ENCODE data around the gene CLPTM1. TPM values are rescaled to one million over a fixed set of nuclear protein-coding genes. Genes with fewer than 3 reads are reported as not detected.

The CLPTM1 gene, protein sequence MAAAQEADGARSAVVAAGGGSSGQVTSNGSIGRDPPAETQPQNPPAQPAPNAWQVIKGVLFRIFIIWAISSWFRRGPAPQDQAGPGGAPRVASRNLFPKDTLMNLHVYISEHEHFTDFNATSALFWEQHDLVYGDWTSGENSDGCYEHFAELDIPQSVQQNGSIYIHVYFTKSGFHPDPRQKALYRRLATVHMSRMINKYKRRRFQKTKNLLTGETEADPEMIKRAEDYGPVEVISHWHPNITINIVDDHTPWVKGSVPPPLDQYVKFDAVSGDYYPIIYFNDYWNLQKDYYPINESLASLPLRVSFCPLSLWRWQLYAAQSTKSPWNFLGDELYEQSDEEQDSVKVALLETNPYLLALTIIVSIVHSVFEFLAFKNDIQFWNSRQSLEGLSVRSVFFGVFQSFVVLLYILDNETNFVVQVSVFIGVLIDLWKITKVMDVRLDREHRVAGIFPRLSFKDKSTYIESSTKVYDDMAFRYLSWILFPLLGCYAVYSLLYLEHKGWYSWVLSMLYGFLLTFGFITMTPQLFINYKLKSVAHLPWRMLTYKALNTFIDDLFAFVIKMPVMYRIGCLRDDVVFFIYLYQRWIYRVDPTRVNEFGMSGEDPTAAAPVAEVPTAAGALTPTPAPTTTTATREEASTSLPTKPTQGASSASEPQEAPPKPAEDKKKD
- 97.6 TPM for polyA plus RNA-seq (2013, experiment 1 of 2)
- polyA plus RNA-seq (2013, experiment 2 of 2), result 93.9 TPM

DNA sequence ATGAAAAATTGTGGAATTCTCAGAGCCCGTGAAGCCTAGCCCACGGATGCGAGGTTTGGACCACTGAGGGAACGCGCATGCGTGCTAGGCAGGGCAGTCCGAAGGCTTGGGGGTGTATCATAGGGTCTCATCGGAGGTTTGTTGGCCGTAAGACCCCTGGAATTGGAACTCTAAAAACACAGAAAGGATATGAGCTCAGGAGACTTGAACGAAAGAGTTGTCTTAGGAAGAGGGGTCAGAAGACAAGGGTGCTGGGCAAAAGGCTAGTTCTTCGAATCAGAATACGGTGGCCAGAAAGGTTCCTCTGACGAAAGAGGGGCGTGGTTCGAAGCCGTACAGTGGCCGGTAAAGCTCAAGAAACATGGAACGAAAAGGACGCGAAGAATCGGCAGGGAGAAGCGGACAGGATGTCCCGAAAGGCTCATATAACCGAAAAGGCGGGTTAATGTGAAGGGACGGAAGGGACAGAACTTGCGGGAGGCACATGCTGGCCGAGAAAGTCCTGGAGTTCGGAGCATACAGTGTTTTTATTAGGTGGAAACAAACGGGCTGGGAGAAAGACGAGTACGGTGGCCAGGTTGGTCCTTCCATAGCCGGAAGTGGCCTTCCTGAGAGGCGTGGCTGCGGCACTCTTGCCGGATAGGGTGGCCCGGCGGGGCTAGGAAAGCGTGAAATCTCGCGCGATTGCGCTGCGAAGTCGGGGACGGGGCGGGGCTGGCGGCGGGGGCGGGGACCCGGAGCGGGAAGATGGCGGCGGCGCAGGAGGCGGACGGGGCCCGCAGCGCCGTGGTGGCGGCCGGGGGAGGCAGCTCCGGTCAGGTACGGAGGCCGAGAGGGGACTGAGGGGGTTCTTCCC is at the start of gene CLPTM1:
Gene CLPTM1, plus strand, starts transcription at position 732 of the 856 bp plus-strand sequence. Its CDS starts 16 bp downstream, at position 748.
- Histone ChIP-seq H3K27me3 (ENCODE audit: control insufficient read depth in 1 of 2, insufficient read depth in 1 of 2, low read length in 2 of 2) (no peaks in the 10 kb centered on the region), H3K14ac (ENCODE audit: low read length in 2 of 2) (peak within 1 kb of the TSS in 1 of 2 experiments; percentile 82), H3K36me3 (ENCODE audit: control insufficient read depth in 1 of 2, insufficient read depth in 2 of 2, low read depth in 1 of 2, low read length in 2 of 2) (peaks cover 8 to 19% of the 10 kb centered on the region in 2 experiments), H2BK120ac (ENCODE audit: low read depth, low read length) (peak within 1 kb of the TSS; percentile 90), H3K4ac (ENCODE audit: low read depth in 1 of 2, low read length in 2 of 2) (peak within 1 kb of the TSS; percentile 76 to 86), H3K18ac (ENCODE audit: low read depth in 1 of 2, low read length in 2 of 2) (peak within 1 kb of the TSS; percentile 92 to 97), H3K79me1 (replicated peaks; ENCODE audit: low read length, poor library complexity, severe bottlenecking) (peaks cover 10% of the 10 kb centered on the region), H4K8ac (ENCODE audit: low read length) (peak within 1 kb of the TSS; percentile 99), H3K23ac (ENCODE audit: low read length in 2 of 2) (peak within 1 kb of the TSS; percentile 15 to 65), H4K91ac (ENCODE audit: low read length) (peak within 1 kb of the TSS; percentile 94), H3K4me2 (ENCODE audit: low read length, poor library complexity, severe bottlenecking) (peak within 1 kb of the TSS; percentile 94), H3K9ac (ENCODE audit: low read length) (peak within 1 kb of the TSS; percentile 94), H3K27ac (ENCODE audit: low read length, poor library complexity, severe bottlenecking) (peak within 1 kb of the TSS; percentile 98), H3K9me3 (ENCODE audit: control insufficient read depth, low read length) (no peaks in the 10 kb centered on the region), H2BK15ac (ENCODE audit: low read depth, poor library complexity, severe bottlenecking) (peak within 1 kb of the TSS; percentile 91), H2BK5ac (ENCODE audit: low read depth, low read length, poor library complexity, severe bottlenecking) (peak within 1 kb of the TSS; percentile 71), H2AK5ac (ENCODE audit: low read length, severe bottlenecking) (peak within 1 kb of the TSS; percentile 33), H2AFZ (ENCODE audit: low read depth, low read length) (peak within 1 kb of the TSS; percentile 83), H3K4me1 (ENCODE audit: control insufficient read depth, insufficient read depth, low read depth, low read length) (peaks cover 16% of the 10 kb centered on the region), H2BK12ac (ENCODE audit: low read length in 2 of 2) (no peak within 1 kb of the TSS), H3K4me3 (ENCODE audit: insufficient read depth in 1 of 2, low read depth in 1 of 2, low read length in 2 of 2) (peak within 1 kb of the TSS; percentile 92 to 97)
- 1% methylated on average over 50 of the region's 65 CpGs for WGBS
- DNase-seq, result peak; percentile 98

DNA sequence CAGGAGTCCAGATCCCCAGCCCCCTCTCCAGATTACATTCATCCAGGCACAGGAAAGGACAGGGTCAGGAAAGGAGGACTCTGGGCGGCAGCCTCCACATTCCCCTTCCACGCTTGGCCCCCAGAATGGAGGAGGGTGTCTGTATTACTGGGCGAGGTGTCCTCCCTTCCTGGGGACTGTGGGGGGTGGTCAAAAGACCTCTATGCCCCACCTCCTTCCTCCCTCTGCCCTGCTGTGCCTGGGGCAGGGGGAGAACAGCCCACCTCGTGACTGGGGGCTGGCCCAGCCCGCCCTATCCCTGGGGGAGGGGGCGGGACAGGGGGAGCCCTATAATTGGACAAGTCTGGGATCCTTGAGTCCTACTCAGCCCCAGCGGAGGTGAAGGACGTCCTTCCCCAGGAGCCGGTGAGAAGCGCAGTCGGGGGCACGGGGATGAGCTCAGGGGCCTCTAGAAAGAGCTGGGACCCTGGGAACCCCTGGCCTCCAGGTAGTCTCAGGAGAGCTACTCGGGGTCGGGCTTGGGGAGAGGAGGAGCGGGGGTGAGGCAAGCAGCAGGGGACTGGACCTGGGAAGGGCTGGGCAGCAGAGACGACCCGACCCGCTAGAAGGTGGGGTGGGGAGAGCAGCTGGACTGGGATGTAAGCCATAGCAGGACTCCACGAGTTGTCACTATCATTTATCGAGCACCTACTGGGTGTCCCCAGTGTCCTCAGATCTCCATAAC is 49.6 kb upstream of the CLPTM1 start, which contains the start of gene APOE:
Gene APOE, plus strand, starts transcription at position 360 of the 724 bp plus-strand sequence. CDS start 829 bp downstream, outside the sequence.
- H3K9ac ChIP-seq (ENCODE audit: low read length), result peak within 1 kb of the TSS; percentile 79
- H3K27ac ChIP-seq (ENCODE audit: low read length, poor library complexity, severe bottlenecking), result no peak within 1 kb of the TSS
- H2BK12ac ChIP-seq (ENCODE audit: low read length in 2 of 2), result peak within 1 kb of the TSS; percentile 56 to 79
- DNase-seq, result peak; percentile 54
- peak within 1 kb of the TSS in 1 of 2 experiments; percentile 11 for H3K14ac ChIP-seq (ENCODE audit: low read length in 2 of 2)
- H2BK15ac ChIP-seq (ENCODE audit: low read depth, poor library complexity, severe bottlenecking), result peak within 1 kb of the TSS; percentile 36
- H2BK5ac ChIP-seq (ENCODE audit: low read depth, low read length, poor library complexity, severe bottlenecking), result no peak within 1 kb of the TSS
- peak within 1 kb of the TSS; percentile 73 for H4K8ac ChIP-seq (ENCODE audit: low read length)
- H3K4me2 ChIP-seq (ENCODE audit: low read length, poor library complexity, severe bottlenecking), result peak within 1 kb of the TSS; percentile 48
- H2AK5ac ChIP-seq (ENCODE audit: low read length, severe bottlenecking), result no peak within 1 kb of the TSS
- no peaks in the 10 kb centered on the region for H3K9me3 ChIP-seq (ENCODE audit: control insufficient read depth, low read length)
- H3K4ac ChIP-seq (ENCODE audit: low read depth in 1 of 2, low read length in 2 of 2), result peak within 1 kb of the TSS in 1 of 2 experiments; percentile 73
- 4% methylated on average over 17 of the region's 20 CpGs for WGBS
- H4K91ac ChIP-seq (ENCODE audit: low read length), result peak within 1 kb of the TSS; percentile 45
- H3K4me1 ChIP-seq (ENCODE audit: control insufficient read depth, insufficient read depth, low read depth, low read length), result peaks cover 15% of the 10 kb centered on the region
- peak within 1 kb of the TSS in 1 of 2 experiments; percentile 11 for H3K18ac ChIP-seq (ENCODE audit: low read depth in 1 of 2, low read length in 2 of 2)
- H3K36me3 ChIP-seq (ENCODE audit: control insufficient read depth in 1 of 2, insufficient read depth in 2 of 2, low read depth in 1 of 2, low read length in 2 of 2), result peaks cover 17 to 48% of the 10 kb centered on the region in 2 experiments
- peak within 1 kb of the TSS; percentile 54 for H2BK120ac ChIP-seq (ENCODE audit: low read depth, low read length)
- peaks cover 0 to 10% of the 10 kb centered on the region in 2 experiments for H3K27me3 ChIP-seq (ENCODE audit: control insufficient read depth in 1 of 2, insufficient read depth in 1 of 2, low read length in 2 of 2)
- H2AFZ ChIP-seq (ENCODE audit: low read depth, low read length), result peak within 1 kb of the TSS; percentile 20
- H3K4me3 ChIP-seq (ENCODE audit: insufficient read depth in 1 of 2, low read depth in 1 of 2, low read length in 2 of 2), result peak within 1 kb of the TSS; percentile 48 to 79
- peaks cover 6% of the 10 kb centered on the region for H3K79me1 ChIP-seq (replicated peaks; ENCODE audit: low read length, poor library complexity, severe bottlenecking)
- H3K23ac ChIP-seq (ENCODE audit: low read length in 2 of 2), result no peak within 1 kb of the TSS

DNA sequence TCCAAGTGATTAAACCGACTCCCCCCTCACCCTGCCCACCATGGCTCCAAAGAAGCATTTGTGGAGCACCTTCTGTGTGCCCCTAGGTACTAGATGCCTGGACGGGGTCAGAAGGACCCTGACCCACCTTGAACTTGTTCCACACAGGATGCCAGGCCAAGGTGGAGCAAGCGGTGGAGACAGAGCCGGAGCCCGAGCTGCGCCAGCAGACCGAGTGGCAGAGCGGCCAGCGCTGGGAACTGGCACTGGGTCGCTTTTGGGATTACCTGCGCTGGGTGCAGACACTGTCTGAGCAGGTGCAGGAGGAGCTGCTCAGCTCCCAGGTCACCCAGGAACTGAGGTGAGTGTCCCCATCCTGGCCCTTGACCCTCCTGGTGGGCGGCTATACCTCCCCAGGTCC is 47.6 kb upstream of the CLPTM1 start:
- H2BK12ac ChIP-seq (ENCODE audit: low read length in 2 of 2), result no peak overlapping the region
- no peak overlapping the region for H3K14ac ChIP-seq (ENCODE audit: low read length in 2 of 2)
- no peak overlapping the region for H3K23ac ChIP-seq (ENCODE audit: low read length in 2 of 2)
- no peak overlapping the region for H3K4ac ChIP-seq (ENCODE audit: low read depth in 1 of 2, low read length in 2 of 2)
- no peaks in the 10 kb centered on the region for H3K79me1 ChIP-seq (replicated peaks; ENCODE audit: low read length, poor library complexity, severe bottlenecking)
- no peak overlapping the region for H3K9ac ChIP-seq (ENCODE audit: low read length)
- H2BK15ac ChIP-seq (ENCODE audit: low read depth, poor library complexity, severe bottlenecking), result no peak overlapping the region
- DNase-seq, result no peak
- 96% methylated on average over 12 of the region's 12 CpGs for WGBS
- no peak overlapping the region for H3K4me2 ChIP-seq (ENCODE audit: low read length, poor library complexity, severe bottlenecking)
- no peak overlapping the region for H2BK120ac ChIP-seq (ENCODE audit: low read depth, low read length)
- no peak overlapping the region for H3K27ac ChIP-seq (ENCODE audit: low read length, poor library complexity, severe bottlenecking)
- no peak overlapping the region for H4K91ac ChIP-seq (ENCODE audit: low read length)
- H2BK5ac ChIP-seq (ENCODE audit: low read depth, low read length, poor library complexity, severe bottlenecking), result no peak overlapping the region
- H3K4me1 ChIP-seq (ENCODE audit: control insufficient read depth, insufficient read depth, low read depth, low read length), result peaks cover 24% of the 10 kb centered on the region
- peaks cover 3 to 28% of the 10 kb centered on the region in 2 experiments for H3K36me3 ChIP-seq (ENCODE audit: control insufficient read depth in 1 of 2, insufficient read depth in 2 of 2, low read depth in 1 of 2, low read length in 2 of 2)
- H2AFZ ChIP-seq (ENCODE audit: low read depth, low read length), result no peak overlapping the region
- no peaks in the 10 kb centered on the region for H3K9me3 ChIP-seq (ENCODE audit: control insufficient read depth, low read length)
- H3K27me3 ChIP-seq (ENCODE audit: control insufficient read depth in 1 of 2, insufficient read depth in 1 of 2, low read length in 2 of 2), result peaks cover 0 to 10% of the 10 kb centered on the region in 2 experiments
- no peak overlapping the region for H4K8ac ChIP-seq (ENCODE audit: low read length)
- no peak overlapping the region for H3K18ac ChIP-seq (ENCODE audit: low read depth in 1 of 2, low read length in 2 of 2)
- H3K4me3 ChIP-seq (ENCODE audit: insufficient read depth in 1 of 2, low read depth in 1 of 2, low read length in 2 of 2), result no peak overlapping the region
- no peak overlapping the region for H2AK5ac ChIP-seq (ENCODE audit: low read length, severe bottlenecking)

All from mesenchymal stem cell (in vitro differentiated cells and primary cell).